HEK293 (cell line): ENCODE measurements around the gene GAS7.

Source experiments
- CTCF ChIA-PET: fragments of 350-600 bp; formaldehyde crosslinking; extraction: SDS; loops from one replicate; lab custom pipeline; 2021; ENCODE audit warnings: antibody characterized with exemption; lab: Yijun Ruan, JAX
- POLR2A ChIA-PET: fragments of 300-600 bp; formaldehyde crosslinking; extraction: SDS; loops from one replicate; lab custom pipeline; 2020; ENCODE audit warnings: antibody characterized with exemption, inconsistent platforms; lab: Yijun Ruan, JAX
- H3K27ac ChIP-seq: fragments of 200-500 bp; sonication (Bioruptor generic); 2 replicates; pipeline ENCODE4 v1.5.1; 2014; ENCODE audit warnings: low read depth, low read length, control low read depth, inconsistent platforms; ENCODE audit errors: extremely low read depth
- H3K36me3 ChIP-seq, 2 experiments: fragments of 200-500 bp in 1 of 2; sonication (Bioruptor generic) in 1 of 2; 1 replicate in 1 of 2; 2 replicates in 1 of 2; pipeline ENCODE4 v1.5.1; 2014 to 2017; ENCODE audit warnings: inconsistent platforms in 2 of 2, low read length in 2 of 2; ENCODE audit not compliant: control insufficient read depth in 2 of 2, insufficient read depth in 1 of 2
- H3K4me1 ChIP-seq: fragments of 200-500 bp; sonication (Bioruptor generic); 2 replicates; pipeline ENCODE4 v1.5.1; 2014; ENCODE audit warnings: mild to moderate bottlenecking, low read length, inconsistent platforms; ENCODE audit not compliant: control insufficient read depth, insufficient read depth
- H3K4me3 ChIP-seq: 2 replicates; pipeline ENCODE4 v1.5.1; 2011; ENCODE audit warnings: low read depth, mild to moderate bottlenecking, control low read depth, low read length, moderate library complexity
- H3K9me3 ChIP-seq: fragments of 200-500 bp; sonication (Bioruptor generic); 2 replicates; pipeline ENCODE4 v1.5.1; 2014; ENCODE audit warnings: low read depth, low read length, inconsistent platforms; ENCODE audit not compliant: control insufficient read depth, insufficient read depth
- HOXA7 ChIP-seq: sonication (generic); formaldehyde crosslinking; IDR thresholded peaks from 2 replicates; pipeline ENCODE4 v1.8.1; 2022; ENCODE audit warnings: missing genetic modification reagents, borderline replicate concordance
- MYNN ChIP-seq: fragments of 450-650 bp; formaldehyde crosslinking; IDR thresholded peaks from 2 replicates; pipeline ENCODE4 v1.5.1; 2016; ENCODE audit warnings: missing biosample characterization, missing genetic modification characterization, borderline replicate concordance
- OVOL3 ChIP-seq: fragments of 450-650 bp; formaldehyde crosslinking; IDR thresholded peaks from 2 replicates; pipeline ENCODE4 v1.5.1; 2016; ENCODE audit warnings: missing biosample characterization, missing genetic modification characterization
- SP2 ChIP-seq: fragments of 450-650 bp; formaldehyde crosslinking; IDR thresholded peaks from 2 replicates; pipeline ENCODE4 v1.5.1; 2016; ENCODE audit warnings: missing biosample characterization, missing genetic modification characterization
- SP7 ChIP-seq: fragments of 450-650 bp; formaldehyde crosslinking; IDR thresholded peaks from 2 replicates; pipeline ENCODE4 v1.5.1; 2016; ENCODE audit warnings: missing biosample characterization, missing genetic modification characterization
- TRIM28 ChIP-seq: IDR thresholded peaks from 2 replicates; pipeline ENCODE4 v1.6.1; 2011; ENCODE audit warnings: low read length, control low read depth, borderline replicate concordance
- ZFP3 ChIP-seq: fragments of 450-650 bp; formaldehyde crosslinking; IDR thresholded peaks from 2 replicates; pipeline ENCODE4 v1.5.1; 2016; ENCODE audit warnings: low read depth, missing biosample characterization, missing genetic modification characterization
- ZNF138 ChIP-seq: fragments of 450-650 bp; formaldehyde crosslinking; IDR thresholded peaks from 2 replicates; pipeline ENCODE4 v1.5.1; 2016; ENCODE audit warnings: missing biosample characterization, missing genetic modification characterization, borderline replicate concordance
- ZNF24 ChIP-seq: fragments of 450-650 bp; formaldehyde crosslinking; IDR thresholded peaks from 2 replicates; pipeline ENCODE4 v1.5.1; 2016; ENCODE audit warnings: missing biosample characterization, missing genetic modification characterization
- ZNF292 ChIP-seq: fragments of 450-650 bp; formaldehyde crosslinking; IDR thresholded peaks from 2 replicates; pipeline ENCODE4 v1.5.1; 2016; ENCODE audit warnings: low read depth, missing biosample characterization, missing genetic modification characterization, borderline replicate concordance
- ZNF521 ChIP-seq: fragments of 450-650 bp; formaldehyde crosslinking; IDR thresholded peaks from 2 replicates; pipeline ENCODE4 v1.5.1; 2017; ENCODE audit warnings: missing biosample characterization, mild to moderate bottlenecking, missing genetic modification characterization
- ZNF560 ChIP-seq: fragments of 450-650 bp; formaldehyde crosslinking; IDR thresholded peaks from 2 replicates; pipeline ENCODE4 v1.5.1; 2017; ENCODE audit warnings: missing biosample characterization, missing genetic modification characterization, borderline replicate concordance
- ZNF596 ChIP-seq: fragments of 450-650 bp; IDR thresholded peaks from 2 replicates; pipeline ENCODE4 v1.5.0; 2018; ENCODE audit warnings: missing biosample characterization, mild to moderate bottlenecking, missing genetic modification characterization, moderate library complexity
- ZNF830 ChIP-seq: fragments of 450-650 bp; IDR thresholded peaks from 2 replicates; pipeline ENCODE4 v1.5.0; 2018; ENCODE audit warnings: missing biosample characterization, missing genetic modification characterization, low read depth, mild to moderate bottlenecking, moderate library complexity
- TF ChIP-seq, protein P1 (sequence below): fragments of 450-650 bp; formaldehyde crosslinking; IDR thresholded peaks from 2 replicates; pipeline ENCODE4 v1.5.1; 2017; ENCODE audit warnings: missing biosample characterization, missing genetic modification characterization
- TF ChIP-seq, protein P2 (sequence below): fragments of 450-650 bp; formaldehyde crosslinking; IDR thresholded peaks from 2 replicates; pipeline ENCODE4 v1.5.1; 2016; ENCODE audit warnings: missing biosample characterization, missing genetic modification characterization
- TF ChIP-seq, protein P3 (sequence below): fragments of 450-650 bp; formaldehyde crosslinking; conservative IDR thresholded peaks from 2 replicates; pipeline ENCODE4 v1.5.1; 2016; ENCODE audit warnings: low read depth, missing biosample characterization, missing genetic modification characterization
- TF ChIP-seq, protein P4 (sequence below): fragments of 450-650 bp; formaldehyde crosslinking; IDR thresholded peaks from 2 replicates; pipeline ENCODE4 v1.5.1; 2016; ENCODE audit warnings: missing biosample characterization, missing genetic modification characterization

GAS7 gene

DNA sequence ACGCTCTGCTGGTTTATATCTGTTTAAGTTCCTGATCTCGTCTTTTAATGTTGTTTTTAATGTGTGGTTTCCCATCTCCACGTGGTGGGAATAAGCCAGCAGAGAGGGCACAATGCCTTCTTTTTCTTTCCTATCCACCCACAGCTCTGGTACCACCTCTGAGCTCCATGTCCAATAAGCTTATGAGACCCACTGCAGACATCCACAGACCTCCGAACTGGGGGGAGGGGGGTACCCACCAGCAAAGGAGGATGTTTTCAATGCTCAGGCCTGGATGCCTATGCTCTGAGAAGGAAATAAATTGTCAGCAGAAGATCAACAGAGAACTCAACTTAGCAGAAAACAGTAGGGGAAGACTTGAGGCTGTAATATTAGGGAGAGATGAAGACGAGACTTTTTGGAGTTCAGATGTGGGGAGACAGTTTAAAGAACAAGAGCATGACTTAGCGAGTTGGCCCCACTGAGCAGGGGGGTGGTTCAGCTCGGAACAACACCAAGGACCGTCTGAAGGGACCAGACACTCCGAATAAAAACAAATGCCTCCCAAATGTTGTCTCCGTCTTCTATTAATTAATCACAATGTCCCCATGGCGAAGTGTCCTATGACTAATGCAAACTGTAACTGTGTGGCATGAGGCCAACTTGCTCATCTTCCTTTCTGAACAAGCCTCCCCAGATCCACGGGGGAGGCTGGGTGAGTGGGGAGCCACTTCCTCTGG lies 62.7 kb downstream of the GAS7 start:
- POLR2A ChIA-PET, result no interaction called here
- Histone ChIP-seq H3K9me3 (no peaks in the 10 kb centered on the region), H3K36me3 (no peaks in the 10 kb centered on the region)
- no peak for TF ChIP-seq ZNF138
- no peak for TF ChIP-seq SP7 (tag by site-specific recombination)
- no peak for TF ChIP-seq ZNF830
- TF ChIP-seq MYNN (tag by site-specific recombination), result no peak
- TF ChIP-seq HOXA7, result no peak
- TF ChIP-seq, protein P1, sequence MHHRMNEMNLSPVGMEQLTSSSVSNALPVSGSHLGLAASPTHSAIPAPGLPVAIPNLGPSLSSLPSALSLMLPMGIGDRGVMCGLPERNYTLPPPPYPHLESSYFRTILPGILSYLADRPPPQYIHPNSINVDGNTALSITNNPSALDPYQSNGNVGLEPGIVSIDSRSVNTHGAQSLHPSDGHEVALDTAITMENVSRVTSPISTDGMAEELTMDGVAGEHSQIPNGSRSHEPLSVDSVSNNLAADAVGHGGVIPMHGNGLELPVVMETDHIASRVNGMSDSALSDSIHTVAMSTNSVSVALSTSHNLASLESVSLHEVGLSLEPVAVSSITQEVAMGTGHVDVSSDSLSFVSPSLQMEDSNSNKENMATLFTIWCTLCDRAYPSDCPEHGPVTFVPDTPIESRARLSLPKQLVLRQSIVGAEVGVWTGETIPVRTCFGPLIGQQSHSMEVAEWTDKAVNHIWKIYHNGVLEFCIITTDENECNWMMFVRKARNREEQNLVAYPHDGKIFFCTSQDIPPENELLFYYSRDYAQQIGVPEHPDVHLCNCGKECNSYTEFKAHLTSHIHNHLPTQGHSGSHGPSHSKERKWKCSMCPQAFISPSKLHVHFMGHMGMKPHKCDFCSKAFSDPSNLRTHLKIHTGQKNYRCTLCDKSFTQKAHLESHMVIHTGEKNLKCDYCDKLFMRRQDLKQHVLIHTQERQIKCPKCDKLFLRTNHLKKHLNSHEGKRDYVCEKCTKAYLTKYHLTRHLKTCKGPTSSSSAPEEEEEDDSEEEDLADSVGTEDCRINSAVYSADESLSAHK (tag by site-specific recombination), result no peak
- no peak for TF ChIP-seq ZNF560 (tag by site-specific recombination)
- no peak for TF ChIP-seq SP2 (tag by site-specific recombination)
- TF ChIP-seq, all 188 proteins: peak for 0
- Histone ChIP-seq H3K4me1 (no peaks in the 10 kb centered on the region), H3K27ac (no peak overlapping the region), H3K4me3 (no peak overlapping the region)
- CTCF ChIA-PET, result interaction anchor here (0.6 kb wide), 1 partner anchor 291 kb away, joined by 3 read pairs; no protein-coding TSS in a partner anchor

DNA sequence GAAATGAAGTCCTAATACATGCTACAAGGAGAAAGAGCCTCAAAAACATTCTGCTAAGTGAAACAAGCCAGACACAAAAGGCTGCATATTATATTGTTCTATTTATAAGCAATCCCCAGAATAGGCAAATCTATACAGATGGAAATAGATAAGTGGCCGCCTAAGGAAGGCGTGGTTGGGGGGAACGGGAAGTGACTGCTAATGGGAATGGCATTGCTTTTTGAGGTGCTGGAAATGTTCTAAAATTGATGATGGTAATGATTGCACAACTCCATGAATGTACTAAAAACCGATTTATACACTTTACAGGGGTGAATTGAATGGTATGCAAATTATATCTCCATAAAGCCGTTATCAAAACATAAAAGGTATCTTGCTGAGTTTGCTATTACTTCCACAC lies 67.7 kb downstream of the GAS7 start:
- TF ChIP-seq ZNF292 (tag by site-specific recombination), result no peak
- TF ChIP-seq, protein P2, sequence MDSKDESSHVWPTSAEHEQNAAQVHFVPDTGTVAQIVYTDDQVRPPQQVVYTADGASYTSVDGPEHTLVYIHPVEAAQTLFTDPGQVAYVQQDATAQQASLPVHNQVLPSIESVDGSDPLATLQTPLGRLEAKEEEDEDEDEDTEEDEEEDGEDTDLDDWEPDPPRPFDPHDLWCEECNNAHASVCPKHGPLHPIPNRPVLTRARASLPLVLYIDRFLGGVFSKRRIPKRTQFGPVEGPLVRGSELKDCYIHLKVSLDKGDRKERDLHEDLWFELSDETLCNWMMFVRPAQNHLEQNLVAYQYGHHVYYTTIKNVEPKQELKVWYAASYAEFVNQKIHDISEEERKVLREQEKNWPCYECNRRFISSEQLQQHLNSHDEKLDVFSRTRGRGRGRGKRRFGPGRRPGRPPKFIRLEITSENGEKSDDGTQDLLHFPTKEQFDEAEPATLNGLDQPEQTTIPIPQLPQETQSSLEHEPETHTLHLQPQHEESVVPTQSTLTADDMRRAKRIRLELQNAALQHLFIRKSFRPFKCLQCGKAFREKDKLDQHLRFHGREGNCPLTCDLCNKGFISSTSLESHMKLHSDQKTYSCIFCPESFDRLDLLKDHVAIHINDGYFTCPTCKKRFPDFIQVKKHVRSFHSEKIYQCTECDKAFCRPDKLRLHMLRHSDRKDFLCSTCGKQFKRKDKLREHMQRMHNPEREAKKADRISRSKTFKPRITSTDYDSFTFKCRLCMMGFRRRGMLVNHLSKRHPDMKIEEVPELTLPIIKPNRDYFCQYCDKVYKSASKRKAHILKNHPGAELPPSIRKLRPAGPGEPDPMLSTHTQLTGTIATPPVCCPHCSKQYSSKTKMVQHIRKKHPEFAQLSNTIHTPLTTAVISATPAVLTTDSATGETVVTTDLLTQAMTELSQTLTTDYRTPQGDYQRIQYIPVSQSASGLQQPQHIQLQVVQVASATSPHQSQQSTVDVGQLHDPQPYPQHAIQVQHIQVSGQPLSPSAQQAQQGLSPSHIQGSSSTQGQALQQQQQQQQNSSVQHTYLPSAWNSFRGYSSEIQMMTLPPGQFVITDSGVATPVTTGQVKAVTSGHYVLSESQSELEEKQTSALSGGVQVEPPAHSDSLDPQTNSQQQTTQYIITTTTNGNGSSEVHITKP (tag by site-specific recombination), result no peak
- no peak for TF ChIP-seq OVOL3 (tag by site-specific recombination)
- TF ChIP-seq ZFP3, result no peak
- TF ChIP-seq ZNF596 (tag by site-specific recombination), result no peak
- TF ChIP-seq, protein P3, sequence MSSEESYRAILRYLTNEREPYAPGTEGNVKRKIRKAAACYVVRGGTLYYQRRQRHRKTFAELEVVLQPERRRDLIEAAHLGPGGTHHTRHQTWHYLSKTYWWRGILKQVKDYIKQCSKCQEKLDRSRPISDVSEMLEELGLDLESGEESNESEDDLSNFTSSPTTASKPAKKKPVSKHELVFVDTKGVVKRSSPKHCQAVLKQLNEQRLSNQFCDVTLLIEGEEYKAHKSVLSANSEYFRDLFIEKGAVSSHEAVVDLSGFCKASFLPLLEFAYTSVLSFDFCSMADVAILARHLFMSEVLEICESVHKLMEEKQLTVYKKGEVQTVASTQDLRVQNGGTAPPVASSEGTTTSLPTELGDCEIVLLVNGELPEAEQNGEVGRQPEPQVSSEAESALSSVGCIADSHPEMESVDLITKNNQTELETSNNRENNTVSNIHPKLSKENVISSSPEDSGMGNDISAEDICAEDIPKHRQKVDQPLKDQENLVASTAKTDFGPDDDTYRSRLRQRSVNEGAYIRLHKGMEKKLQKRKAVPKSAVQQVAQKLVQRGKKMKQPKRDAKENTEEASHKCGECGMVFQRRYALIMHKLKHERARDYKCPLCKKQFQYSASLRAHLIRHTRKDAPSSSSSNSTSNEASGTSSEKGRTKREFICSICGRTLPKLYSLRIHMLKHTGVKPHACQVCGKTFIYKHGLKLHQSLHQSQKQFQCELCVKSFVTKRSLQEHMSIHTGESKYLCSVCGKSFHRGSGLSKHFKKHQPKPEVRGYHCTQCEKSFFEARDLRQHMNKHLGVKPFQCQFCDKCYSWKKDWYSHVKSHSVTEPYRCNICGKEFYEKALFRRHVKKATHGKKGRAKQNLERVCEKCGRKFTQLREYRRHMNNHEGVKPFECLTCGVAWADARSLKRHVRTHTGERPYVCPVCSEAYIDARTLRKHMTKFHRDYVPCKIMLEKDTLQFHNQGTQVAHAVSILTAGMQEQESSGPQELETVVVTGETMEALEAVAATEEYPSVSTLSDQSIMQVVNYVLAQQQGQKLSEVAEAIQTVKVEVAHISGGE (tag by site-specific recombination), result no peak
- no peak for TF ChIP-seq TRIM28
- TF ChIP-seq, protein P4, sequence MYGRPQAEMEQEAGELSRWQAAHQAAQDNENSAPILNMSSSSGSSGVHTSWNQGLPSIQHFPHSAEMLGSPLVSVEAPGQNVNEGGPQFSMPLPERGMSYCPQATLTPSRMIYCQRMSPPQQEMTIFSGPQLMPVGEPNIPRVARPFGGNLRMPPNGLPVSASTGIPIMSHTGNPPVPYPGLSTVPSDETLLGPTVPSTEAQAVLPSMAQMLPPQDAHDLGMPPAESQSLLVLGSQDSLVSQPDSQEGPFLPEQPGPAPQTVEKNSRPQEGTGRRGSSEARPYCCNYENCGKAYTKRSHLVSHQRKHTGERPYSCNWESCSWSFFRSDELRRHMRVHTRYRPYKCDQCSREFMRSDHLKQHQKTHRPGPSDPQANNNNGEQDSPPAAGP (tag by site-specific recombination), result no peak
- no peak for TF ChIP-seq ZNF24 (tag by site-specific recombination)
- TF ChIP-seq ZNF521 (tag by site-specific recombination), result no peak
- CTCF ChIA-PET, result interaction anchor here (0.6 kb wide), 1 partner anchor 154 kb away, joined by 3 read pairs; no protein-coding TSS in a partner anchor
- H3K27ac ChIP-seq, result no peak overlapping the region
- no peaks in the 10 kb centered on the region for H3K4me1 ChIP-seq
- H3K4me3 ChIP-seq, result no peak overlapping the region
- H3K9me3 ChIP-seq, result no peaks in the 10 kb centered on the region
- POLR2A ChIA-PET, result no interaction called here
- H3K36me3 ChIP-seq, result no peaks in the 10 kb centered on the region
